Measurements from ENCODE around the gene FBXL2.
"Not testable (repeated sequence)": the region's sequence is repeated elsewhere in the genome, so short reads cannot be mapped to it uniquely, and the experiment has no call there.

Gene FBXL2

DNA sequence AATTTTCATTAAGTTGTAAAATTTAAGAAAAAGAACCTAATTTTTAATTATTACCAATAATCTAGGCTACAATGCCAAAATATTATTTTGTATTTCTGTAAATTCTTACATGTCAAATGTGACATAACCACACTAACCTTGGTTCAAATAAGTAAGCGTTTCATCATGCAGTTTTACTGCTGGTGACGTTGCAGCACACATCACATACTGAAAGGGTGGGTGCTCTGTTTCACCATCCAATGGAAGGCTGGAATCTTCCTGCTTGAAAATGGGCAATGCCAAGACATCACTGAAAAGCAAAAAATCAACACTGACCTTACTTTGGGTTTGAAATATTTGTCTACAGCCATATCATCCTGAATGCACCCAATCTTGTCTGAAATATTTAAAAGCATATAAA is 148.2 kb downstream of the FBXL2 start:
- no peaks in the 10 kb centered on the region for H3K9me3 ChIP-seq (ENCODE audit: control extremely low read depth in 1 of 5, control insufficient read depth in 4 of 5, insufficient read depth in 2 of 5, low read depth in 1 of 5, low read length in 4 of 5)
- no peak for DNase-seq
- H3K36me3 ChIP-seq (ENCODE audit: control insufficient read depth in 4 of 4, insufficient read depth in 4 of 4, low read length in 3 of 4), result peaks cover 4 to 43% (median 16%) of the 10 kb centered on the region in 4 experiments
- H3K4me1 ChIP-seq (ENCODE audit: control extremely low read depth in 1 of 4, control insufficient read depth in 4 of 4, insufficient read depth in 4 of 4, low read length in 3 of 4), result peaks cover 0 to 3% (median 1%) of the 10 kb centered on the region in 4 experiments
- H3K27ac ChIP-seq (ENCODE audit: insufficient read depth in 1 of 2, low read depth in 1 of 2, low read length in 2 of 2, poor library complexity in 1 of 2, severe bottlenecking in 2 of 2), result no peak overlapping the region
- POLR2A ChIA-PET, result interaction anchor here (0.6 kb wide), 1 partner anchor 8 kb away, joined by 4 read pairs; no protein-coding TSS in a partner anchor
- CTCF ChIA-PET, result interaction anchor here (1.2 to 2.0 kb wide), 2 partner anchors 14 to 15 kb away, joined by 3 to 5 read pairs; no protein-coding TSS in a partner anchor
- 93% methylated on average over 2 of the region's 2 CpGs for WGBS (ENCODE audit: insufficient coverage)
- H3K27me3 ChIP-seq (replicated peaks in 2 of 5; ENCODE audit: control insufficient read depth in 4 of 5, insufficient read depth in 5 of 5, low read length in 4 of 5), result no peaks in the 10 kb centered on the region
- no peak overlapping the region for H3K4me3 ChIP-seq (ENCODE audit: control insufficient read depth in 1 of 7, extremely low read depth in 1 of 7, insufficient read depth in 4 of 7, low read depth in 2 of 7, low read length in 6 of 7)

DNA sequence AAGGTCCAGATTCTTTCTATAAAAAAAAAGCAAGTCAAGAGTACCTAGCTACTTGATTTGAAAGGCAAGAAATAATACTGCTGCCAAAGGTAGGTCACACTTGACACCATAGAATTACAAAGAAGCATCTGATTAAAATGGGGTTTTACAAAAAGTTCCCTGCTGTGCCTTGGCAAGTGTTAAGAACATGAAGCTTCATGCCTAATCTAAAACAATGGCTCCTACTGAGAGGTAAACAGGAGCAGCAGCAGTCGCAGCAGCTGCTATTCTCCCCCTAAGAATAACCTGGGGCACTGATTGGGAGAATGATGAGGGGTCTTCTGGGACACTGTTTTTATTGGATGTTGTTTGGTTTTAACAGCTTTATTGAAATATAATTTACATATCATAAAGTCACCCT is 148.8 kb downstream of the FBXL2 start:
- Histone ChIP-seq H3K27me3 (replicated peaks in 2 of 5; ENCODE audit: control insufficient read depth in 4 of 5, insufficient read depth in 5 of 5, low read length in 4 of 5) (no peaks in the 10 kb centered on the region), H3K36me3 (ENCODE audit: control insufficient read depth in 4 of 4, insufficient read depth in 4 of 4, low read length in 3 of 4) (peaks cover 4 to 37% (median 14%) of the 10 kb centered on the region in 4 experiments), H3K27ac (ENCODE audit: insufficient read depth in 1 of 2, low read depth in 1 of 2, low read length in 2 of 2, poor library complexity in 1 of 2, severe bottlenecking in 2 of 2) (no peak overlapping the region), H3K4me1 (ENCODE audit: control extremely low read depth in 1 of 4, control insufficient read depth in 4 of 4, insufficient read depth in 4 of 4, low read length in 3 of 4) (peaks cover 0 to 3% (median 1%) of the 10 kb centered on the region in 4 experiments), H3K4me3 (ENCODE audit: control insufficient read depth in 1 of 7, extremely low read depth in 1 of 7, insufficient read depth in 4 of 7, low read depth in 2 of 7, low read length in 6 of 7) (no peak overlapping the region), H3K9me3 (ENCODE audit: control extremely low read depth in 1 of 5, control insufficient read depth in 4 of 5, insufficient read depth in 2 of 5, low read depth in 1 of 5, low read length in 4 of 5) (no peaks in the 10 kb centered on the region)
- DNase-seq, result no peak
- POLR2A ChIA-PET, result no interaction called here
- CTCF ChIA-PET, result interaction anchor here (0.6 to 2.0 kb wide), 3 partner anchors 13 to 29 kb away, joined by 3 to 5 read pairs (median 3); no protein-coding TSS in a partner anchor
- no CpG with 5 or more reads among the region's 1 CpG for WGBS (ENCODE audit: insufficient coverage)

GRCh38 chr3:33426630-33427317 is 149.5 kb downstream of the FBXL2 start:
- peaks cover 0 to 3% (median 1%) of the 10 kb centered on the region in 4 experiments for H3K4me1 ChIP-seq (ENCODE audit: control extremely low read depth in 1 of 4, control insufficient read depth in 4 of 4, insufficient read depth in 4 of 4, low read length in 3 of 4)
- DNase-seq, result no peak
- no peaks in the 10 kb centered on the region for H3K27me3 ChIP-seq (replicated peaks in 2 of 5; ENCODE audit: control insufficient read depth in 4 of 5, insufficient read depth in 5 of 5, low read length in 4 of 5)
- ChIA-PET POLR2A (interaction anchor here (1.2 kb wide), 1 partner anchor 12 kb away, joined by 8 read pairs; no protein-coding TSS in a partner anchor), CTCF (interaction anchor here (1.2 to 2.0 kb wide), 2 partner anchors 12 to 17 kb away, joined by 3 to 5 read pairs; no protein-coding TSS in a partner anchor)
- H3K27ac ChIP-seq (ENCODE audit: insufficient read depth in 1 of 2, low read depth in 1 of 2, low read length in 2 of 2, poor library complexity in 1 of 2, severe bottlenecking in 2 of 2), result no peak overlapping the region
- H3K9me3 ChIP-seq (ENCODE audit: control extremely low read depth in 1 of 5, control insufficient read depth in 4 of 5, insufficient read depth in 2 of 5, low read depth in 1 of 5, low read length in 4 of 5), result no peaks in the 10 kb centered on the region
- no peak overlapping the region for H3K4me3 ChIP-seq (ENCODE audit: control insufficient read depth in 1 of 7, extremely low read depth in 1 of 7, insufficient read depth in 4 of 7, low read depth in 2 of 7, low read length in 6 of 7)
- 95% methylated on average over 4 of the region's 10 CpGs for WGBS (ENCODE audit: insufficient coverage)
- peaks cover 0 to 31% (median 11%) of the 10 kb centered on the region in 4 experiments for H3K36me3 ChIP-seq (ENCODE audit: control insufficient read depth in 4 of 4, insufficient read depth in 4 of 4, low read length in 3 of 4)

DNA sequence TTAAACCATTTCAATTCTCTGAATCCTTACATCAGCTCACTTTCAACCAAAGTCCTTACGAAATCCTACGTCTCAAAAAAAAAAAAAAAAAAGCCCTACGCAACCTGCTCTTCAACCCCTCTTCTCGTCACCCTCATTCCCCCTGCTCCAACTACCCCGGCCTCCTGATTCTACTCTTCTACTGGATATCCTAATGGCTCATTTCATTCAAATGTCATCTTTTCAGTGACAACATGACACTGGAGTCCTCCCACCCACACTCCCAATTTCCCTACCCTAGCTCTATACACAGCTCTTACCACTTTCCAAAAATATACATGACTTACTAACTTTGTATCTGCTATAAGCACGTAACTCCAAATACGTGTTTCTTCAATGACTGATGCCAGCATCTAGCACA is 151.5 kb downstream of the FBXL2 start:
- 96% methylated on average over 4 of the region's 7 CpGs for WGBS (ENCODE audit: insufficient coverage)
- Histone ChIP-seq H3K27me3 (replicated peaks in 2 of 5; ENCODE audit: control insufficient read depth in 4 of 5, insufficient read depth in 5 of 5, low read length in 4 of 5) (no peaks in the 10 kb centered on the region), H3K4me1 (ENCODE audit: control extremely low read depth in 1 of 4, control insufficient read depth in 4 of 4, insufficient read depth in 4 of 4, low read length in 3 of 4) (peaks cover 0 to 3% (median 1%) of the 10 kb centered on the region in 4 experiments), H3K36me3 (ENCODE audit: control insufficient read depth in 4 of 4, insufficient read depth in 4 of 4, low read length in 3 of 4) (peaks cover 0 to 16% (median 2%) of the 10 kb centered on the region in 4 experiments), H3K27ac (ENCODE audit: insufficient read depth in 1 of 2, low read depth in 1 of 2, low read length in 2 of 2, poor library complexity in 1 of 2, severe bottlenecking in 2 of 2) (no peak overlapping the region), H3K4me3 (ENCODE audit: control insufficient read depth in 1 of 7, extremely low read depth in 1 of 7, insufficient read depth in 4 of 7, low read depth in 2 of 7, low read length in 6 of 7) (no peak overlapping the region), H3K9me3 (ENCODE audit: control extremely low read depth in 1 of 5, control insufficient read depth in 4 of 5, insufficient read depth in 2 of 5, low read depth in 1 of 5, low read length in 4 of 5) (no peaks in the 10 kb centered on the region)
- ChIA-PET POLR2A (no interaction called here), CTCF (interaction anchor here (2.7 kb wide), 1 partner anchor 10 kb away, joined by 10 read pairs; no protein-coding TSS in a partner anchor)
- no peak for DNase-seq

DNA sequence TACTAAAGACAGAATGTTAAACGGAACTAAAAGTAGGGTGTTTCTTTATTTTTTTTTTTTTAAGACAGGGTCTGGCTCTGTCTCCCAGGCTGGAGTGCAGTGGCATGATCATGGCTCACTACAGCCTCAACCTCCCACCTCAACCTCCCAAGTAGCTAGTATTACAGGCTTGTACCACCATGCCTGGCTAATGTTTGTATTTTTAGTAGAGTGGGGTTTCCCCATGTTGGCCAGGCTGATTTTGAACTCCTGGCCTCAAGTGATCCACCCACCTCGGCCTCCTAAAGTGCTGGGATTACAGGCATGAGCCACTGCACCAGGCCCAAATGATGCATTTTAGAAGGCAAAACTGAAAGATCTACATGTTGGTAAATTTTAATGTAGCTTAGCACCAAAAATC is 152.1 kb downstream of the FBXL2 start:
- H3K9me3 ChIP-seq (ENCODE audit: control extremely low read depth in 1 of 5, control insufficient read depth in 4 of 5, insufficient read depth in 2 of 5, low read depth in 1 of 5, low read length in 4 of 5); DNase-seq; POLR2A ChIA-PET; H3K4me3 ChIP-seq (ENCODE audit: control insufficient read depth in 1 of 7, extremely low read depth in 1 of 7, insufficient read depth in 4 of 7, low read depth in 2 of 7, low read length in 6 of 7); H3K4me1 ChIP-seq (ENCODE audit: control extremely low read depth in 1 of 4, control insufficient read depth in 4 of 4, insufficient read depth in 4 of 4, low read length in 3 of 4); H3K27ac ChIP-seq (ENCODE audit: insufficient read depth in 1 of 2, low read depth in 1 of 2, low read length in 2 of 2, poor library complexity in 1 of 2, severe bottlenecking in 2 of 2); H3K27me3 ChIP-seq (replicated peaks in 2 of 5; ENCODE audit: control insufficient read depth in 4 of 5, insufficient read depth in 5 of 5, low read length in 4 of 5): not testable (repeated sequence)
- CTCF ChIA-PET, result interaction anchor here (0.9 to 2.7 kb wide), 3 partner anchors 9 to 43 kb away, joined by 3 to 10 read pairs (median 3); no protein-coding TSS in a partner anchor
- no CpG with 5 or more reads among the region's 2 CpGs for WGBS (ENCODE audit: insufficient coverage)
- H3K36me3 ChIP-seq (ENCODE audit: control insufficient read depth in 4 of 4, insufficient read depth in 4 of 4, low read length in 3 of 4), result peaks cover 0 to 11% (median 2%) of the 10 kb centered on the region in 4 experiments

- DNase-seq, result no peak
- CTCF ChIA-PET, result interaction anchor here (0.9 to 2.7 kb wide), 4 partner anchors 8 to 44 kb away, joined by 3 to 10 read pairs (median 3); no protein-coding TSS in a partner anchor
- H3K4me3 ChIP-seq (ENCODE audit: control insufficient read depth in 1 of 7, extremely low read depth in 1 of 7, insufficient read depth in 4 of 7, low read depth in 2 of 7, low read length in 6 of 7), result no peak overlapping the region
- H3K36me3 ChIP-seq (ENCODE audit: control insufficient read depth in 4 of 4, insufficient read depth in 4 of 4, low read length in 3 of 4), result peaks cover 0 to 4% (median 2%) of the 10 kb centered on the region in 4 experiments
- H3K27me3 ChIP-seq (replicated peaks in 2 of 5; ENCODE audit: control insufficient read depth in 4 of 5, insufficient read depth in 5 of 5, low read length in 4 of 5), result no peaks in the 10 kb centered on the region
- H3K4me1 ChIP-seq (ENCODE audit: control extremely low read depth in 1 of 4, control insufficient read depth in 4 of 4, insufficient read depth in 4 of 4, low read length in 3 of 4), result peaks cover 0 to 3% (median 1%) of the 10 kb centered on the region in 4 experiments
- no peaks in the 10 kb centered on the region for H3K9me3 ChIP-seq (ENCODE audit: control extremely low read depth in 1 of 5, control insufficient read depth in 4 of 5, insufficient read depth in 2 of 5, low read depth in 1 of 5, low read length in 4 of 5)
- H3K27ac ChIP-seq (ENCODE audit: insufficient read depth in 1 of 2, low read depth in 1 of 2, low read length in 2 of 2, poor library complexity in 1 of 2, severe bottlenecking in 2 of 2), result no peak overlapping the region
- POLR2A ChIA-PET, result no interaction called here
- no CpG with 5 or more reads among the region's 1 CpG for WGBS (ENCODE audit: insufficient coverage)
Measured at GRCh38 chr3:33430061-33430460, 152.8 kb downstream of the FBXL2 start.

DNA sequence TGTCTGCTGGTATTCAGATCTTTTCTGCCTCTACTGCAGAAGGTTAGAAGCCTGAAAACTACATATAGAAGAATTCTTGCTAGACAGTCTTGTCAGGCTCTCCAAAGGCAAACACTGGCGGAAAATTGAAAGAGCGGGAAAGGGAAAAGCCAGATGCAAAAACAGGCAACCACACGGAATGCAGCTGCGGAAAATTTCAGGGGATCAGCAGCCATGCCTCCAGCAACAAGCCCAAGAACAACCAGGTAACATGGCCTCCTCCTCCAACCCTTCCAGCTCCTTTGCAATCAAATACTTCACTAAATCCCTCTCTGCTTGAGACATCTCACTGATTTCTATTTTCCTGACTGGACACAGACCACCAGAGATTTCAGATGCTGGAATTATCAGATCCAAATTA is 153.3 kb downstream of the FBXL2 start:
- Histone ChIP-seq H3K9me3 (ENCODE audit: control extremely low read depth in 1 of 5, control insufficient read depth in 4 of 5, insufficient read depth in 2 of 5, low read depth in 1 of 5, low read length in 4 of 5) (no peaks in the 10 kb centered on the region), H3K27ac (ENCODE audit: insufficient read depth in 1 of 2, low read depth in 1 of 2, low read length in 2 of 2, poor library complexity in 1 of 2, severe bottlenecking in 2 of 2) (no peak overlapping the region), H3K4me3 (ENCODE audit: control insufficient read depth in 1 of 7, extremely low read depth in 1 of 7, insufficient read depth in 4 of 7, low read depth in 2 of 7, low read length in 6 of 7) (no peak overlapping the region), H3K4me1 (ENCODE audit: control extremely low read depth in 1 of 4, control insufficient read depth in 4 of 4, insufficient read depth in 4 of 4, low read length in 3 of 4) (peaks cover 0 to 3% (median 3%) of the 10 kb centered on the region in 4 experiments), H3K27me3 (replicated peaks in 2 of 5; ENCODE audit: control insufficient read depth in 4 of 5, insufficient read depth in 5 of 5, low read length in 4 of 5) (no peaks in the 10 kb centered on the region), H3K36me3 (ENCODE audit: control insufficient read depth in 4 of 4, insufficient read depth in 4 of 4, low read length in 3 of 4) (peaks cover 0 to under 1% (median under 1%) of the 10 kb centered on the region in 4 experiments)
- 98% methylated on average over 4 of the region's 4 CpGs for WGBS (ENCODE audit: insufficient coverage)
- ChIA-PET POLR2A (no interaction called here), CTCF (interaction anchor here (1.0 to 2.7 kb wide), 2 partner anchors 8 to 10 kb away, joined by 3 to 10 read pairs; no protein-coding TSS in a partner anchor)
- DNase-seq, result no peak

Measured in common myeloid progenitor, CD34-positive (primary cell).